DMS53 (cell line): ENCODE measurements around the gene NDFIP1.
"Not testable (repeated sequence)": the region's sequence is repeated elsewhere in the genome, so short reads cannot be mapped to it uniquely, and the experiment has no call there.

Source experiments
- DNase-seq: peaks from one replicate; lab custom pipeline; 2025; lab: John Stamatoyannopoulos, UW

Gene NDFIP1

DNA sequence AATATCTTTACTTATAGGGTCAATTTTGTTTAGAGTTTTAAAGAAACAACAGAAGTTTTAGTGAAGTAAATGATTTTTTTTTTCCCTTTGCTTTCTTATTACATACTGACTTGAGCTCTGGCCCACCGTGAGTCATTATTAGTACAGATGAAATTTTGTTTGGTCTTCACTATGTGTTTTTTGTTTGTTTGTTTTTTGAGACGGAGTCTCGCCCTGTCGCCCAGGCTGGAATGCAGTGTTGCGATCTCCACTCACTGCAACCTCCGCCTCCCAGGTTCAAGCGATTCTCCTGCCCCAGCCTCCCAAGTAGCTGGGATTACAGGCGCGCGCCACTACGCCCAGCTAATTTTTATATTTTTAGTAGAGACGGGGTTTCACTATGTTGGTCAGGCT lies 45.9 kb downstream of the NDFIP1 start:
- DNase-seq = not testable (repeated sequence)

DNA sequence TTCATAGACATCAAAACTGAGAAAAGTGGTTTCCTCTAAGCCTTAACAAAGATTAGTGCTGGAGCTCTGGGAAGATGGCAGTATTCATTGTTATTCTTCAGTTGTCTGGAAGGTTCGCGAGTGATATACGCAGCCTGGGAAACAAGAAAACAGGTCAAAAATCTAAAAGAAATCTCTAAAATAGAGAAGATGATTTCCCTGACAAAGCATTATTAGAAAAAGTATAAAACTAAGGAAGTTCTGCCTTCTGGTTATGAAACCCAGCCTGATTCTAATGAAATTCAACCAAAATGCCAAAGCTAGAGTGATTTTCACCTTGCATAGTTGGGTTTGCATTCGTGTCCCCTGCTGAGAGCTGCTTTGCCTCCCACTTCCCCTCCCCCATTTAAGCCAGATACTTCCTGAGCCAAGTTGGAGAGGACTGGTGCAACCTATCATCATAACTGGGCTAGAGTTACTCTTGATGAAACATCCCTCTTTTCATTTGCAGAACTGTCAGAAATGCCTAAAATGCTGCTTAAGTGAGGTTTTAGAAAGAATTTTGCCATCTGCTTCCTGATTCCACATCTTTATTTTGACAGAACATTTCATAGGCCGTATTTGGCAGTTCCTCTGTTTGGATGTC lies 48.4 kb downstream of the NDFIP1 start:
- DNase-seq = no peak

- DNase-seq = no peak
Measured at GRCh38 chr5:142159354-142159753, 50.8 kb downstream of the NDFIP1 start.

DNA sequence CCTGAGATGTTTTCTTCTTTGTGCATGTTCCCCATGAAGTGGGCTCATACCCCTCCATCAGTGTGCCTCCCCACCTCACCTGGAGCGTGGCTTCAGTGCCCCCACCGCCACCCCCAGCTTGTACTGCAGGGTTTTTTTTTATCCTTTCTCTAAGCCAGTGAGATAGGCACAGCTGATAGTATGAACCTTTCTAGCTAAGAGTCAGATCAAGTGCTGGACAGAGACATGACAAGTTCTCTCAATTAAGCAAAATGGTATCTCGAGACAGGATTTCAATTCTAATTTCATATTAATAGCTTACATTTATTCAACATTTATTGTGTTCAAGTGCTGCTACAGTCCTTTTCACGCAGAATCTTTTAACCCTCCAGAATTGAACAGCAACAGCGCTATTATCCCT lies 55.7 kb downstream of the NDFIP1 start:
- DNase-seq = no peak

- no peak for DNase-seq
Measured at GRCh38 chr5:142166754-142167153, 58.2 kb downstream of the NDFIP1 start.

- no peak for DNase-seq
Measured at GRCh38 chr5:142167458-142167857, 58.9 kb downstream of the NDFIP1 start.

DNA sequence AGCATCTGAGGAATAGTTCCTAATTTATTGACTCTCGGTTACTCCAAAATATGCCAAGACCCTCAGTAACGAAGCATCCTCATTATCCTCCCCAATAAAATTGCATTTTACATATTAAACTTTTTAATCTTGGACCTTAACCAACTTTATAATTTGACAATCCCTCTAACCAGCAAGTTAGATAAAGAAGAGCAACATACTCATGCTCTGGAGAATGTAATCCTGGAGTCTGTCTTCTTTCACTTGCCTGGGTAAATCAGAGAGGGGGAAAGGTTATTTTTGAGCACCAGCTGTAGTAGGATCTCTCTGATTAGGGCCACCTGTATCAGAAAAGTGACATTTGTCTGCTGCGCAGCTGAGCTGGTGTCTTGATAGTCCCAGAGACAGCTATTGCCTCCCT lies 59.8 kb downstream of the NDFIP1 start:
- DNase-seq = no peak

DNA sequence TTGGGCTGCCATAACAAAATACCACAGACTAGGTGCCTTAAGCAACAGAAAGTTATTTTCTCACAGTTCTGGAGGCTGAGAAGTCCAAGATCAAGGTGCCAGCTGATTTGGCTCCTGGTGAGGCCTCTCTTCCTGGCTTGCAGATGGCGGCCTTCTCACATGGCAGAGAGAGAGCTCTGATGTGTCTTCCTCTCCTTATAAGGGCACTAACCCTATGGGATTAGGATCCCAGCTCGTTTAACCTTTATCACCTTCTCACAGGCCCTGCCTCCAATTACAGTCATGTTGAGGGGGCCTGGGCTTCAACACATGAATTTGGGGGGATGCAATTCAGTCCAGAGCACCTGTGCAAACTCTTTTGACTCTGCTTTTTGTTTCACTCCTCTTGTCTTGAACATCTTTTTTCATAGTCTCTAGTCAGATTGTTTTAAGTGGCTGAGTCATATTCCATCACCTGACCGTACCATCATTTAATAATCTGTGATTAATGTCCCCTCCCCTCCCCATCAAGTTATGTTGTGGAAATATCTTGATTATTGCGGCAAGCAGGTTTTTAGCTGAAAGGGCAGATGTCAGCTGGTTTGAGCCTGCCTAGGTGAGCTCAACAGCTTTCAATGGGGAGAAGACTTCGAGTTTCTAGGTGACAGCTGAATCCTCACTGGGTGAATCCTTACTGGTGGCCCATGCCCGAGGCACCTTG lies 61.8 kb downstream of the NDFIP1 start:
- peak; percentile 53 for DNase-seq

GRCh38 chr5:142171270-142171669 lies 62.7 kb downstream of the NDFIP1 start:
- no peak for DNase-seq

DNA sequence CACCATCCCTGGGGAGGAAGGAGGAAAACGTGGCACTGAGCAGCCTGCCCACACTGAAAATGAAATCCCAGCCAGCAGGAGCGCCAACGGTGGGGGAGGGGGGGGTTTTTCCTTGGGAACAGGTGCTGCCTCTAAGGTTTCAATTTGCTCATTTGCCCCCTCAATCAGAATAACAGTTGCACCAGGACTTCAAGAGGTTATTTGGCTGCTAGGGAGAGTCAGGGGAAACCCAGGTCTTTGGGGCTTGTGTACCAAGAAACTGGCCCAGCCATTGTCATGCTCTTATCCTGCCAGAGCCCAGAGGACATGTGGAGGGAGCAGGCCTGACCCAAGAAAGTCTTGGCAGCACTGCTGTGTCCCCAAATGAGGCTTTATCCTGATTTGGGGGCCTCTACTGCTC lies 66.5 kb downstream of the NDFIP1 start:
- no peak for DNase-seq

DNA sequence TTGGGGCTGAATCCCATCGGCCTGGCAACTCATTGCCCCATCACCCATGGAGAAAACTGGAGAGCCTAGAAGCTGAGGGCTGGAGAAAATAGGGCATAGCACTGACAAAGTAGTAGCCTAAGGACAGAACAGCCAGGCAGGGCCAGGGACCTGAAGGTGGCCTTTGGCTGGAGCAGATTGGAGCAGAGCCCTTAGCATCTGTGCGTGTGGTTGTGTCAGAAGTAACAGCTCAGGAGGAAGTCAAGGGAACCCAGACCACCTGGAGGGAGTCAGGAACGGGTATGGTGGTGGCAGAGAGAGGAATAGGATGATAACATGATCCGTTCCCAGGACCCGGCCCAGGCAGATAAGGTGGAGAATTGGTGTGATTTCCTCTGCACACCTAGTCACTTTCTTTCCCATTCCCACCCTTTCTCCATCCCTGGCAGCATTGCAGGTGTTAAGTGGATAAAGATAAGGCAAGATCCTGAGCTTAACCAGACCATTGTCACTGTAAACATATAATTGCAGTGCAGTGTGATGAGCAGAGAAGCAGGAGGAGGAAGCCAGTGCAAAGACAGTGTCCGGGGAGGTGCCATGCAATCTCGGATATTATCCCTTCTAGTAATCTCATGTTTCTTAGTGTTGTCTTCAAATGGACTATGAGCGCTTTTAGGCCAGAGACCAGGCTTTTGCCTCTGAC lies 67.0 kb downstream of the NDFIP1 start:
- DNase-seq = no peak

DNA sequence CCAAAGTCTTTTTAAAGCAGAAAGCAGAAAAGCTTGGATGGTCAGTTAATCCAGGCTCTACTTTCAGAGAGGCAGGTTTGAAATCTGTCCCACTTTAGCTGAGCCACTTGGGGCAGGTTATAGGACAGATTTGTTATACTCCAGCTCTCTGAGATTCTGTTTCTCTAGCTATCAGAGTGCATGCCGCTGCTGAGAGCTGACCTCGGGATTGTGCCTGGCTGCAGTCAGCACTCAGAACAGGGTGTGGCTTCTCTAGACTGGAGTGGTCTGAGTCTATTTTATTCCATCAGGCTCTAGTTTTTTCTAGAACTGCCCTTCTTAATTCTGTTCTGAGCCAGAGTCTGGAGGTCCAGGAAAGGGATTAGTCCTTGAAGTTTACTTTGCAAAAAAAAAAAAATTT lies 67.7 kb downstream of the NDFIP1 start:
- DNase-seq = no peak

GRCh38 chr5:142178651-142179050 lies 70.1 kb downstream of the NDFIP1 start:
- DNase-seq = no peak

DNA sequence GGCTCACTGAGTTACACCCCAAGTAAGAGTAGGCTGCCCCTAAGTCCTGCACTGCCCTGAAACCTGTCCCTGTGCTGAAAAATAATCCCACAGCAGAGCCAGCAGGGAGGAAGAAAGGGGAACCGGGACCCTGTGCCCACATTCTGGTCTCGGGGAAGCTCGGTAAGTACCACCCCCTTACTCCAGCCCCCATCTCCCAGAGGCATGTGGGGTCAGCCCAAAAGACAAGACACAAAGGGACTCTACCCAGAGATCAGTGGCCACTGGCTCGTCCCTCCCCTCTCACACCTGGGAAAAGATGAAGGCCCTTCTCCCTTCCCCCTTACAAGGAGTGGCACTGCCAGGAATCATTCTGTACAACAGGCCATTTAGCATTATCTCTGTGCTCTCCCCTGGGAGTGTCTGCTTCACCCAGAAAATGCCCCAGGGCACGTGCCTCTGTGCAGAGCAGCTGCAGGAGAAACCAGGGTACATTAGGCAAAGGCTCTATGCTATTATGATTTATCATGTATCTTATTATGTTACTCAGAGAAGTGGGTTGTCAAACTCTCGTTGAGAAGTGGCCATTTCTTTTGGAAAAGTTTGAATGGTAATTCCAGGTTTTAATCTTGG lies 71.3 kb downstream of the NDFIP1 start:
- DNase-seq = no peak

DNA sequence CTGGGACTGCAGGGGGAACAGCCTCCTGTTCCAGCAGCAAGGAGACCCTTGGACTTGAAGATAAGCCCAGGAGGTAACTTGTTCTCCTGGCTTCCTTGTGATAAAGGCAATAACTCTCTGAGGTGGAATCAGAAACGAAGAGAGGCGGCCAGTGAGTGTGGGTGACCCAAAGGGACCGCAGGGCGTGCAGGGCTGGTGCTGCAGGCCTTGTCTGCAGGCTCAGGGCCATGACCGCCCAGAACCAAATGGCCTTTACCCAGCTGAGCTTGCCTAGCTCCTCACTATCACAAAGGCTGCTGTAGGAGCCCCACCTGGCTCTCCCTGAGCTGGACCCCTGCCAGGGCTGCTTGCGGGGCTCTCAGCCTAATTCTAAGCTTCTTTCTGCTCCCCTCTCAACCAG lies 72.5 kb downstream of the NDFIP1 start:
- DNase-seq = no peak

GRCh38 chr5:142181547-142182163 lies 73.1 kb downstream of the NDFIP1 start:
- DNase-seq = no peak

DNA sequence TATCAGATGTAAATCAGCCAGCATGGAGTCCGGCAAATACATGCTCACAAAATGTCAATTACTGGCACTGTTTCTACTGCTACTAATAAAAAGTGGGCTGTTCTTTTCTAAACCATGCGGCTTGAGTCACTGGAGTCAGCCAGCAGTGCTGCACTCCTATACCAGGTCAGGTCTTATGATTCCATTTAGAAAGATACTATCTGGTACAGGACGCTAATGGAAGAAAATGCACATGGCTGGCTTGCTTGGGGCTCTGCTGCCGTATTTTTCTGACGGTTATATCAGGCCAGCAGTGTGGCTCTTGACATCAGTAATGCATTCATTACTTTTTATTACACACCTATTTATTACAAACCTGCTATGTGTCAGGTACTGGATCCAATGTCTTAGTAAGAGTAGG lies 74.3 kb downstream of the NDFIP1 start:
- DNase-seq = no peak

DNA sequence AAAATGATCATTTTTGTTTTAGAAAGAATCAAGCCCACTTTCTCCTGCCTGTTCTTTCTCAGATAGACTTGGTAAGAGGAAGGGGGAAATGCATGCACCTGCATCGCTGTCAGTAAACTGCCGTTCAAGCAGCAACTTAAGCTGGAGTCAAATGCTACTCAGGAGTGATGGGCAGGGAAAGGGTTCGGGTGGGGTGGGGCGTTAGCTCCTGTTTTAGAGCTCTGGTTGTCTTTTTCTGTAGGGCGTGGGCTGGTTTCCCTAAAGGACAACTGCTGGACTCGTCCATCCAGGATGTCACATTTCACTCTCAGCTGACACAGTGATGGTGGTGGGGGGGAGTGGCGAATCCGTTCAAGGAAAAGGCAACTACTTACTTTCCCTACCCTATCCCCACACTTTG lies 75.0 kb downstream of the NDFIP1 start:
- no peak for DNase-seq

- DNase-seq = no peak
Measured at GRCh38 chr5:142184988-142185387, 76.4 kb downstream of the NDFIP1 start.

- no peak for DNase-seq
Measured at GRCh38 chr5:142186514-142186856, 77.9 kb downstream of the NDFIP1 start.

- DNase-seq = peak; percentile 27
Measured at GRCh38 chr5:142186857-142187594, 78.4 kb downstream of the NDFIP1 start.

DNA sequence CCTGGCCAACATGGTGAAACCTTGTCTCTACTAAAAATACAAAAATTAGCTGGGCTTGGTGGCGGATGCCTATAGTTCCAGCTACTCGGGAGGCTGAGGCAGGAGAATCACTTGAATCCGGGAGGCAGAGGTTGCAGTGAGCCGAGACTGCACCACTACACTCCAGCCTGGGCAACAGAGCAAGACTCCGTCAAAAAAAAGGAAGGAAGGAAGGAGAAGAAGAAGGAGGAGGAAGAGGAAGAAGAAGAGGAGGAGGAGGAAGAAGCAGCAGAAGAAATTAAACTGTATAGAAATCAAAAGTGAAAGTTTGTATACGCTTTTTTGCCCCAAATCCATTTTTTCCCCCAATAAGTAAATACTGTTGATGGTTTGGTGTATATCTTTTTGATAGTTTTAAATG lies 80.1 kb downstream of the NDFIP1 start:
- not testable (repeated sequence) for DNase-seq
